Muscle layer of colon (tissue), 2 donors: ENCODE results near the gene SLC13A2.
"Not testable (repeated sequence)": the region's sequence is repeated elsewhere in the genome, so short reads cannot be mapped to it uniquely, and the experiment has no call there.

Experiments used
- H3K27ac ChIP-seq: one replicate; pipeline ENCODE4 v1.7.0; 2013; ENCODE audit warnings: low read depth, mild to moderate bottlenecking, low read length, moderate library complexity
- H3K27me3 ChIP-seq, 2 donors: one replicate each; pipeline ENCODE4 v1.7.0; 2013; ENCODE audit warnings: low read length in 2 of 2, mild to moderate bottlenecking in 2 of 2; ENCODE audit not compliant: insufficient read depth in 2 of 2, control insufficient read depth in 1 of 2
- H3K36me3 ChIP-seq: one replicate; pipeline ENCODE4 v1.7.0; 2013; ENCODE audit warnings: mild to moderate bottlenecking, low read length; ENCODE audit not compliant: insufficient read depth
- H3K4me1 ChIP-seq: one replicate; pipeline ENCODE4 v1.7.0; 2013; ENCODE audit warnings: mild to moderate bottlenecking, low read length; ENCODE audit not compliant: insufficient read depth
- H3K4me3 ChIP-seq, 2 donors: one replicate each; pipeline ENCODE4 v1.7.0; 2013; ENCODE audit warnings: low read length in 2 of 2, low read depth in 1 of 2, mild to moderate bottlenecking in 1 of 2, moderate library complexity in 1 of 2
- H3K9ac ChIP-seq: one replicate; pipeline ENCODE4 v1.7.0; 2013; ENCODE audit warnings: low read length
- H3K9me3 ChIP-seq: one replicate; pipeline ENCODE4 v1.7.0; 2013; ENCODE audit warnings: mild to moderate bottlenecking, low read length
- donor health status: abdominal sarcoma.
- donor health status: Adenocarcinoma of cecum.

Gene SLC13A2

GRCh38 chr17:28458881-28459280, 14.6 kb upstream of the SLC13A2 start:
- H3K27ac ChIP-seq, H3K4me1 ChIP-seq, H3K9me3 ChIP-seq, H3K27me3 ChIP-seq, H3K9ac ChIP-seq, H3K36me3 ChIP-seq, H3K4me3 ChIP-seq: not testable (repeated sequence)

GRCh38 chr17:28460901-28461300, 12.5 kb upstream of the SLC13A2 start:
- H3K9me3 ChIP-seq, result no peaks in the 10 kb centered on the region
- no peak overlapping the region for H3K4me3 ChIP-seq
- no peak overlapping the region for H3K9ac ChIP-seq
- H3K4me1 ChIP-seq, result no peaks in the 10 kb centered on the region
- peaks cover 0 to 4% of the 10 kb centered on the region in 2 donors for H3K27me3 ChIP-seq
- H3K36me3 ChIP-seq, result no peaks in the 10 kb centered on the region
- no peak overlapping the region for H3K27ac ChIP-seq

- Histone ChIP-seq H3K36me3 (no peaks in the 10 kb centered on the region), H3K27me3 (peaks cover 0 to 4% of the 10 kb centered on the region in 2 donors), H3K4me3 (no peak overlapping the region), H3K9me3 (no peaks in the 10 kb centered on the region), H3K4me1 (no peaks in the 10 kb centered on the region), H3K9ac (no peak overlapping the region), H3K27ac (no peak overlapping the region)
Observed at GRCh38 chr17:28466001-28466400, 7.4 kb upstream of the SLC13A2 start.

- Histone ChIP-seq H3K36me3 (no peaks in the 10 kb centered on the region), H3K9me3 (no peaks in the 10 kb centered on the region), H3K27ac (no peak overlapping the region), H3K4me1 (no peaks in the 10 kb centered on the region), H3K4me3 (no peak overlapping the region), H3K9ac (no peak overlapping the region), H3K27me3 (peaks cover 0 to 4% of the 10 kb centered on the region in 2 donors)
Observed at GRCh38 chr17:28466521-28467048, 6.9 kb upstream of the SLC13A2 start.

- Histone ChIP-seq H3K4me3 (no peak overlapping the region), H3K36me3 (no peaks in the 10 kb centered on the region), H3K9ac (no peak overlapping the region), H3K27me3 (peaks cover 0 to 4% of the 10 kb centered on the region in 2 donors), H3K9me3 (no peaks in the 10 kb centered on the region), H3K27ac (no peak overlapping the region), H3K4me1 (no peaks in the 10 kb centered on the region)
Observed at GRCh38 chr17:28467456-28468025, 5.9 kb upstream of the SLC13A2 start.

DNA sequence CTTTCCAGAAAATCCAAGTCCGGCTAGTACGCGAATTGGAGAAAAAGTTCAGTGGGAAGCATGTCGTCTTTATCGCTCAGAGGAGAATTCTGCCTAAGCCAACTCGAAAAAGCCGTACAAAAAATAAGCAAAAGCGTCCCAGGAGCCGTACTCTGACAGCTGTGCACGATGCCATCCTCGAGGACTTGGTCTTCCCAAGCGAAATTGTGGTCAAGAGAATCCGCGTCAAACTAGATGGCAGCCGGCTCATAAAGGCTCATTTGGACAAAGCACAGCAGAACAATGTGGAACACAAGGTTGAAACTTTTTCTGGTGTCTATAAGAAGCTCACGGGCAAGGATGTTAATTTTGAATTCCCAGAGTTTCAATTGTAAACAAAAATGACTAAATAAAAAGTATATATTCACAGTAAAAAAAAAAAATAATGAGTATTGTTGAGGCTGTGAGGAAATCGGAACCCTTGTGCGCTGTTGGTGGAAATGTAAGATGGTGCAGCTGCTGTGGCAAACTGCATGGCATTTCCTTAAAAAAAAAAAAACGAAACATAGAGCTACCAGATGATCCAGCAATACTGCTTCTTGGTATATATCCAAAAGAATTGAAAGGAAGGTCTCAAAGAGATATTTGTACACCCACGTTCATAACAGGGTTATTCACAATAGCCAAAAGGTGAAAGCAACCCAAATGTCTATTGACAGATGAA, 5.3 kb upstream of the SLC13A2 start:
- H3K9me3 ChIP-seq, H3K27ac ChIP-seq, H3K27me3 ChIP-seq: not testable (repeated sequence)

DNA sequence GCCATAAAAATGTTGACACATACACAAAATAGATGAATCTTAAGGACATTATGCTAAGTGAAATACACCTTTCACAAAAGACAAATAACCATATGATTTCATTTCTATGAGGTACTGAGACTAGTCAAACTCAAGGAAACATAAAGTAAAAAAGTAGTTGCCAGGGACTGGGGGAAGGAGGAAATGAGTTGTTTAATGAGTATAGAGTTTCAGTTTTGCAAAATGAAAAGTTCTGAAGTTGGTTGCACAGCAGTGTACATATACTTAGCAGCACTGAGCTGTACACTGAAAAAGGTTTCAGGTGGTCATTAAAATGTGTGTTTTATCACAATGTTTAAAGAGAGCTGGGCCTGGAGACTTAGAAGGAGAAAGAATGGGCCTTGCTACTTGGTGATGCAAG, 4.7 kb upstream of the SLC13A2 start:
- Histone ChIP-seq H3K27me3 (peaks cover 0 to 4% of the 10 kb centered on the region in 2 donors), H3K9ac (no peak overlapping the region), H3K36me3 (no peaks in the 10 kb centered on the region), H3K4me3 (no peak overlapping the region), H3K9me3 (no peaks in the 10 kb centered on the region), H3K27ac (no peak overlapping the region), H3K4me1 (no peaks in the 10 kb centered on the region)

More for the DNA sequence above, 5.3 kb upstream of the SLC13A2 start:
- H3K9ac ChIP-seq, H3K4me3 ChIP-seq, H3K36me3 ChIP-seq, H3K4me1 ChIP-seq: not testable (repeated sequence)

GRCh38 chr17:28469376-28469775, 4.1 kb upstream of the SLC13A2 start:
- Histone ChIP-seq H3K4me3 (no peak overlapping the region), H3K36me3 (no peaks in the 10 kb centered on the region), H3K9ac (no peak overlapping the region), H3K27me3 (peaks cover 0 to 4% of the 10 kb centered on the region in 2 donors), H3K27ac (no peak overlapping the region), H3K9me3 (no peaks in the 10 kb centered on the region), H3K4me1 (no peaks in the 10 kb centered on the region)

- Histone ChIP-seq H3K27me3 (peaks cover 0 to 1% of the 10 kb centered on the region in 2 donors), H3K9ac (no peak overlapping the region), H3K27ac (no peak overlapping the region), H3K9me3 (no peaks in the 10 kb centered on the region), H3K4me1 (no peaks in the 10 kb centered on the region), H3K36me3 (no peaks in the 10 kb centered on the region), H3K4me3 (no peak overlapping the region)
Observed at GRCh38 chr17:28470266-28470913, 3.1 kb upstream of the SLC13A2 start.

GRCh38 chr17:28470914-28471366, 2.5 kb upstream of the SLC13A2 start:
- Histone ChIP-seq H3K27ac (no peak overlapping the region), H3K27me3 (no peaks in the 10 kb centered on the region), H3K4me3 (no peak overlapping the region), H3K9ac (no peak overlapping the region), H3K36me3 (no peaks in the 10 kb centered on the region), H3K9me3 (no peaks in the 10 kb centered on the region), H3K4me1 (no peaks in the 10 kb centered on the region)

DNA sequence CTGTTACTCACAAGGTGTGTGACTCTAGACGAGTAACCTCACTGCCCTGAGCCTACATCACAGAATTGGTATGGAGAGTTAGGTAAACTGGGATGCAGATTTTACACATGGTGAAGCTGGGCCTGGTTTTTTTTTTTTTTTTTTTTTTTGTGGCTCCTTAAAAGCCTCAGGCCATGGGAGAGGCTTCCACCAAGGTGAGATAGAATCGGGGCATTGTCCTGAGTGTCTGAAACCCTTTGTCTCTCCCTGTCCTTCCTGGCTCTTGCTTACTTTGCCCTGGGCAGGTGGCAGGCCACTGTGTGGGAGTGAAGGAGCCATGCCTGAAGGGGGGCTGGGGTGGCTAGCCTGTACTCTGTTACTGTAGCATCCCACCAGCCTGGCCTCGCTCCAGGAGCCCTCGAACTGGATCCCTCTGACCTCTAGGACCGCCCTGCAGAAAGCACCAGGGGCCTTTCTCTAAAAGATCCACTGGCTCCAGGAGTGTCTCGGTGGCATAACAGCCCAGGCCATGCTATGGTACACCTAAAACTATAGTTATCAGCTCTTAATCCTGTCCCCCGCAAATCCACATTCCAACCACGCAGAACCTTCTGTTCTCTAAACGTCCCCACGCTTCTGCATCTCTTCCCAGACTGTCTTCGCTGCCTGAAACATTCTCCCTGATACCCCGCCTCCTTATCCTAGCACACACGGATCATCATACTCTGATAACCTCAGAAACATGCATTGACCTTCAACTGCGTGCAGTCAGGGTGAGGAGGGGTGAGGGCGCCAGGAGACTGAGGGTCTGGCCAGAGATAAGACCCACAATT, 1.7 kb upstream of the SLC13A2 start:
- Histone ChIP-seq H3K27me3 (no peaks in the 10 kb centered on the region), H3K9ac (no peak overlapping the region), H3K9me3 (no peaks in the 10 kb centered on the region), H3K4me1 (no peaks in the 10 kb centered on the region), H3K27ac (no peak overlapping the region), H3K4me3 (no peak overlapping the region), H3K36me3 (no peaks in the 10 kb centered on the region)
